GM13976 (cell line): Measurements from ENCODE around the gene NFATC3.

Source experiments
- DNase-seq: peaks from one replicate; pipeline ENCODE4 v3.0.0; 2012; ENCODE audit warnings: low spot score
- CTCF ChIP-seq: IDR thresholded peaks from 2 replicates; pipeline ENCODE4 v1.5.1; 2012; ENCODE audit warnings: borderline replicate concordance, mild to moderate bottlenecking; ENCODE audit not compliant: insufficient read depth; ENCODE audit errors: extremely low read depth, missing control alignments, control extremely low read depth
- in situ Hi-C: fragments of 300-500 bp; cut with MboI; formaldehyde crosslinking; loops from one replicate; pipeline ENCODE4 v1.12.0; 2022; ENCODE audit warnings: low sequenced_read_pairs, mixed read lengths, inconsistent platforms; ENCODE audit not compliant: unreplicated experiment

Gene NFATC3

GRCh38 chr16:68257251-68257905 is 172.2 kb downstream of the NFATC3 start:
- peak; percentile 83 for DNase-seq
- in situ Hi-C loops = no loop called here
- TF ChIP-seq CTCF = no peak

- TF ChIP-seq CTCF = no peak
- DNase-seq = no peak
- in situ Hi-C loops = no loop called here
Observed at GRCh38 chr16:68257906-68258800, 173.0 kb downstream of the NFATC3 start.

- no peak for TF ChIP-seq CTCF
- DNase-seq = no peak
- in situ Hi-C loops = no loop called here
Observed at GRCh38 chr16:68259007-68259825, 174.0 kb downstream of the NFATC3 start.

GRCh38 chr16:68263559-68264127 is 178.5 kb downstream of the NFATC3 start:
- DNase-seq = no peak
- in situ Hi-C loops = loop anchor here (5.0 kb wide), 1 partner anchor 69 kb away; no protein-coding TSS in a partner anchor
- no peak for TF ChIP-seq CTCF

GRCh38 chr16:68264128-68265077 is 179.2 kb downstream of the NFATC3 start, which contains the start of gene SLC7A6:
Gene SLC7A6, plus strand, starts transcription at chr16:68264526. Its CDS starts 10,201 bp downstream, at chr16:68274727.
- in situ Hi-C loops = loop anchor here (5.0 kb wide), 1 partner anchor 68 kb away; no protein-coding TSS in a partner anchor
- DNase-seq = peak; percentile 92
- peak; percentile 78 for TF ChIP-seq CTCF
